B cell (primary cell): ENCODE measurements around the gene ACTN2. TPM values are rescaled to one million over a fixed set of nuclear protein-coding genes. Genes with fewer than 3 reads are reported as not detected.
"Not testable (repeated sequence)": the region's sequence is repeated elsewhere in the genome, so short reads cannot be mapped to it uniquely, and the experiment has no call there.

Experiments
- ATAC-seq: fragments of 200-7000 bp; cut with Tn5 transposase; one replicate; pipeline ENCODE4 v1.10.0; 2021; ENCODE audit warnings: low read depth, mild to moderate bottlenecking, moderate number of reproducible peaks, moderate library complexity
- CTCF ChIA-PET: fragments of 350-600 bp; sonication (Branson Sonifier 250); formaldehyde crosslinking; loops from one replicate; lab custom pipeline; 2021; ENCODE audit warnings: antibody characterized with exemption, inconsistent platforms; lab: Charles Lee
- POLR2A ChIA-PET: fragments of 350-600 bp; sonication (Branson Sonifier 250); formaldehyde crosslinking; loops from one replicate; lab custom pipeline; 2021; ENCODE audit warnings: antibody characterized with exemption; lab: Charles Lee
- DNase-seq: peaks from one replicate; pipeline ENCODE4 v3.0.0; 2013
- H2AFZ ChIP-seq: 2 replicates; pipeline ENCODE4 v1.6.1; 2012; ENCODE audit warnings: mild to moderate bottlenecking, low read depth, low read length; ENCODE audit not compliant: insufficient read depth, poor library complexity, severe bottlenecking
- H3K27ac ChIP-seq, 2 donors: 1 replicate in 1 of 2; 2 replicates in 1 of 2; pipeline ENCODE4 v1.5.1; 2012 to 2013; ENCODE audit warnings: low read length in 2 of 2, mild to moderate bottlenecking in 2 of 2, moderate library complexity in 1 of 2
- H3K27me3 ChIP-seq, 4 experiments: fragments of 200-600 bp in 1 of 4; sonication (generic) in 1 of 4; replicated peaks in 1 of 4; 1 replicate in 2 of 4; 2 replicates in 2 of 4; pipeline versions ENCODE4 v1.6.1 to v1.7.0; 2013 to 2016; ENCODE audit warnings: low read length in 3 of 4, mild to moderate bottlenecking in 2 of 4, mixed read lengths in 1 of 4, moderate library complexity in 1 of 4; ENCODE audit not compliant: insufficient read depth in 4 of 4, control insufficient read depth in 3 of 4; ENCODE audit errors: control extremely low read depth in 1 of 4
- H3K36me3 ChIP-seq, 2 experiments: replicated peaks in 1 of 2; 1 replicate in 1 of 2; 2 replicates in 1 of 2; pipeline versions ENCODE4 v1.6.1 to v1.7.1; 2013; ENCODE audit warnings: low read length in 1 of 2; ENCODE audit not compliant: insufficient read depth in 2 of 2, control insufficient read depth in 1 of 2; ENCODE audit errors: control extremely low read depth in 1 of 2, extremely low read depth in 1 of 2
- H3K4me1 ChIP-seq, 2 donors: fragments of 200-600 bp in 1 of 2; sonication (generic) in 1 of 2; 1 replicate in 1 of 2; 2 replicates in 1 of 2; pipeline versions ENCODE4 v1.5.1 to v1.6.1; 2013 to 2017; ENCODE audit warnings: low read length in 2 of 2; ENCODE audit not compliant: control insufficient read depth in 2 of 2, insufficient read depth in 2 of 2
- H3K4me2 ChIP-seq: replicated peaks from 2 replicates; pipeline ENCODE3; 2012; ENCODE audit warnings: mild to moderate bottlenecking, low read depth, low read length; ENCODE audit not compliant: poor library complexity, severe bottlenecking
- H3K4me3 ChIP-seq, 5 experiments: fragments of 200-600 bp in 1 of 5; sonication (generic) in 1 of 5; 1 replicate in 3 of 5; 2 replicates in 2 of 5; pipeline versions ENCODE4 v1.5.1 to v1.7.0; 2011 to 2016; ENCODE audit warnings: low read length in 4 of 5, mild to moderate bottlenecking in 4 of 5, low read depth in 2 of 5, control low read depth in 1 of 5, moderate library complexity in 1 of 5; ENCODE audit not compliant: insufficient read depth in 1 of 5; ENCODE audit errors: control extremely low read depth in 1 of 5, extremely low read depth in 1 of 5
- H3K79me2 ChIP-seq: fragments of 200-600 bp; sonication (generic); one replicate; pipeline ENCODE4 v1.6.0; 2016; ENCODE audit warnings: low read length; ENCODE audit not compliant: control insufficient read depth, insufficient read depth
- H3K9ac ChIP-seq: fragments of 200-600 bp; sonication (generic); 2 replicates; pipeline ENCODE4 v1.6.1; 2017; ENCODE audit warnings: mild to moderate bottlenecking, low read length, moderate library complexity
- H3K9me3 ChIP-seq, 3 donors: one replicate each; pipeline versions ENCODE4 v1.6.1 to v1.7.1; 2013; ENCODE audit warnings: low read length in 2 of 3; ENCODE audit not compliant: control insufficient read depth in 2 of 3, insufficient read depth in 1 of 3; ENCODE audit errors: control extremely low read depth in 1 of 3
- H4K20me1 ChIP-seq: 2 replicates; pipeline ENCODE4 v1.6.0; 2012; ENCODE audit warnings: mild to moderate bottlenecking, low read length; ENCODE audit not compliant: insufficient read depth, control insufficient read depth, poor library complexity, severe bottlenecking
- H3K27ac Mint-ChIP-seq: one replicate; pipeline ENCODE4 v1.8.0; 2021; ENCODE audit warnings: mixed read lengths
- H3K27me3 Mint-ChIP-seq: one replicate; pipeline ENCODE4 v1.8.0; 2021; ENCODE audit warnings: mixed read lengths
- H3K4me1 Mint-ChIP-seq: one replicate; pipeline ENCODE4 v1.8.0; 2021; ENCODE audit warnings: mixed read lengths
- H3K4me3 Mint-ChIP-seq: one replicate; pipeline ENCODE4 v1.8.0; 2021; ENCODE audit warnings: mixed read lengths
- H3K9me3 Mint-ChIP-seq: one replicate; pipeline ENCODE4 v1.8.0; 2022; ENCODE audit warnings: mixed read lengths; ENCODE audit not compliant: insufficient read depth
- EZH2 ChIP-seq: IDR thresholded peaks from 2 replicates; pipeline ENCODE4 v1.6.1; 2012; ENCODE audit warnings: borderline replicate concordance, low read depth, mild to moderate bottlenecking, moderate library complexity, low read length; ENCODE audit not compliant: insufficient read depth, poor library complexity, severe bottlenecking
- WGBS: methylation state at CpG from one replicate; pipeline ENCODE4 v1.1.5; 2013; ENCODE audit warnings: missing lambda C conversion rate; ENCODE audit not compliant: insufficient coverage; 5-methylcytosine and 5-hydroxymethylcytosine counted together
- intact Hi-C: fragments of 100-400 bp; cut with micrococcal nuclease; formaldehyde crosslinking; loops from one replicate; pipeline ENCODE4 v1.10.0; 2022
- polyA plus RNA-seq: library from polyadenylated mRNA; depleted of rRNA; stranded (reverse); fragments of >200 nt; gene quantifications from 2 replicates; pipeline ENCODE4 v1.2.3, GENCODE V29; 2012
- total RNA-seq, 2 donors: library from RNA; stranded (reverse); fragments of 120-200 nt in 1 of 2; gene quantifications; 1 replicate in 1 of 2; 2 replicates in 1 of 2; pipeline versions ENCODE4 v1.2.3 to v1.2.4, GENCODE V29; 2013 to 2022
- TF ChIP-seq, protein P1 (sequence below): fragments of 200-600 bp; IDR thresholded peaks from one replicate; pipeline ENCODE4 v1.8.0; 2022; ENCODE audit warnings: antibody characterized with exemption, mild to moderate bottlenecking

Gene ACTN2
- total and polyA plus RNA-seq, 2 donors (not counting 1 experiment from before 2014, with no cell fraction given), result 0.30 TPM; not detected in 1

DNA sequence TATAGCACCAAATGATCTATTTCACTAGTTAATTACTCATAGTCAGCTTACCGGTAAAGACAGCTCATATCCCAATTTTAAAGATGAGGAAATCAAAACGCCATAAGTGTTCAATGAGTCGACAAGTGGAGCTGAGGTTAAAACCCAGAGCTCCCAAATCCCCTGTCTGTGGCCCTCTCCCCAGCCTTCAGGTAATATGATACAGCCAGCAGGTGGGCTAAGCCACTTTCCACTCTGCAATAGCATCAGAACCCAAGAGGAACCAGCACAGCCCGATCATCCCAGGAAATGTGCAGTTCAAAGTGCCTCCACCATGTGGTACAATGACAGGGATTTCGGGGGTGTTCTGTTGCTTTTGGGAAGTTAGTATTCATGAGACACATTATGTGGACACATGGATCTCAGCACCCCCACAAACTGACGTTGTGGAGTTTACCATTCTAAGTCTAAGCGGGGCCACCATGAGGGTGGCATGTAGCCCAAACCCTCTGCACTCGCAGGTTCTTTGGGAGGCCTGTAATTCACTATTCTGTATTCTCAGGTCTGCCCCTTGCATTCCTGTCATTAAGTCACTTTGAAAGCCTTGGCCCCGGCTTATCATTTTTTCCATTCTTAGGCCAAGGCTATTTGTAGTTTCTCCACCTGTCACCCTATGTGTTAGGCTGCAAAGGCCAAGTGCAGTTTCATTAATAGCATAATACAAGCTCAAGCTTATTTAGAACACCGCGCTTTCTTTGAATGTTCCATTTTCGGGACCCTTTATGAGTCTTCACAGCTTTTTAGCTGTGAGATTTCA, 26.3 kb upstream of the ACTN2 start:
- DNase-seq (no peak), ATAC-seq (no peak)
- TF ChIP-seq EZH2, result no peak
- TF ChIP-seq, protein P1, sequence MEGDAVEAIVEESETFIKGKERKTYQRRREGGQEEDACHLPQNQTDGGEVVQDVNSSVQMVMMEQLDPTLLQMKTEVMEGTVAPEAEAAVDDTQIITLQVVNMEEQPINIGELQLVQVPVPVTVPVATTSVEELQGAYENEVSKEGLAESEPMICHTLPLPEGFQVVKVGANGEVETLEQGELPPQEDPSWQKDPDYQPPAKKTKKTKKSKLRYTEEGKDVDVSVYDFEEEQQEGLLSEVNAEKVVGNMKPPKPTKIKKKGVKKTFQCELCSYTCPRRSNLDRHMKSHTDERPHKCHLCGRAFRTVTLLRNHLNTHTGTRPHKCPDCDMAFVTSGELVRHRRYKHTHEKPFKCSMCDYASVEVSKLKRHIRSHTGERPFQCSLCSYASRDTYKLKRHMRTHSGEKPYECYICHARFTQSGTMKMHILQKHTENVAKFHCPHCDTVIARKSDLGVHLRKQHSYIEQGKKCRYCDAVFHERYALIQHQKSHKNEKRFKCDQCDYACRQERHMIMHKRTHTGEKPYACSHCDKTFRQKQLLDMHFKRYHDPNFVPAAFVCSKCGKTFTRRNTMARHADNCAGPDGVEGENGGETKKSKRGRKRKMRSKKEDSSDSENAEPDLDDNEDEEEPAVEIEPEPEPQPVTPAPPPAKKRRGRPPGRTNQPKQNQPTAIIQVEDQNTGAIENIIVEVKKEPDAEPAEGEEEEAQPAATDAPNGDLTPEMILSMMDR, result no peak
- Histone ChIP-seq H3K9me3 (no peaks in the 10 kb centered on the region), H4K20me1 (no peaks in the 10 kb centered on the region), H3K4me2 (no peak overlapping the region), H3K27ac (no peak overlapping the region), H3K36me3 (no peaks in the 10 kb centered on the region), H2AFZ (no peak overlapping the region), H3K4me3 (no peak overlapping the region), H3K27me3 (peaks cover 0 to 2% (median 0%) of the 10 kb centered on the region in 4 experiments), H3K79me2 (no peaks in the 10 kb centered on the region), H3K9ac (no peak overlapping the region), H3K4me1 (no peaks in the 10 kb centered on the region)
- CTCF ChIA-PET, result no interaction called here
- no peak overlapping the region for H3K4me3 Mint-ChIP-seq
- H3K9me3 Mint-ChIP-seq, result no peaks in the 10 kb centered on the region
- WGBS, result 89% methylated on average over 7 of the region's 12 CpGs
- intact Hi-C loops, result no loop called here
- H3K27ac Mint-ChIP-seq, result no peak overlapping the region
- H3K4me1 Mint-ChIP-seq, result peaks cover 7% of the 10 kb centered on the region
- peaks cover 11% of the 10 kb centered on the region for H3K27me3 Mint-ChIP-seq
- POLR2A ChIA-PET, result no interaction called here

DNA sequence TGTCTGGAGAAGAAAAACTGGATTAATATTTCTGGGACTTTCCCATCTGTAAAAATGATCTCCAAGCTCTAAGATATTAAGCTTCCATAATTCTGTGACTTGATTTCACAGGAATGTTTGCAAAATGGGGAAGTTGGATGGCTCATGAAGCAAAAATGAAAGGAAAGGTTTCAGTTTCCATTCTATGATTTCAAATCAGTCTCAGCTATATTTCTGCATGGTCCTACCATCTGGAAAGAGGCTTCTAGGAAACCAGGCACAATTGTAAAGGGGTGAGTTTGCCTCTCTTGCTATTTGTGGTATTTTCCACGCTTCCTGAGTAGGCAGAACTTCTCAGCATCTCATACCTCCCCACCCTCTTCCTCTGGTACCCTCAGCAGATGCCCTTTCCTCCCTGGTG, 22.4 kb upstream of the ACTN2 start:
- H3K9ac ChIP-seq, result no peak overlapping the region
- no peak overlapping the region for H3K27ac ChIP-seq
- H3K4me1 ChIP-seq, result no peaks in the 10 kb centered on the region
- no peak overlapping the region for H3K4me2 ChIP-seq
- no CpG with 5 or more reads among the region's 1 CpG for WGBS
- H3K79me2 ChIP-seq, result no peaks in the 10 kb centered on the region
- Mint-ChIP-seq H3K4me3 (no peak overlapping the region), H3K27ac (no peak overlapping the region), H3K27me3 (peaks cover 6% of the 10 kb centered on the region), H3K9me3 (no peaks in the 10 kb centered on the region), H3K4me1 (peaks cover 7% of the 10 kb centered on the region)
- no peak overlapping the region for H3K4me3 ChIP-seq
- H3K36me3 ChIP-seq, result no peaks in the 10 kb centered on the region
- H2AFZ ChIP-seq, result no peak overlapping the region
- CTCF ChIA-PET, result no interaction called here
- POLR2A ChIA-PET, result no interaction called here
- TF ChIP-seq, protein P1, result no peak
- intact Hi-C loops, result no loop called here
- no peaks in the 10 kb centered on the region for H4K20me1 ChIP-seq
- ATAC-seq (no peak), DNase-seq (no peak)
- no peaks in the 10 kb centered on the region for H3K9me3 ChIP-seq
- H3K27me3 ChIP-seq, result no peaks in the 10 kb centered on the region

DNA sequence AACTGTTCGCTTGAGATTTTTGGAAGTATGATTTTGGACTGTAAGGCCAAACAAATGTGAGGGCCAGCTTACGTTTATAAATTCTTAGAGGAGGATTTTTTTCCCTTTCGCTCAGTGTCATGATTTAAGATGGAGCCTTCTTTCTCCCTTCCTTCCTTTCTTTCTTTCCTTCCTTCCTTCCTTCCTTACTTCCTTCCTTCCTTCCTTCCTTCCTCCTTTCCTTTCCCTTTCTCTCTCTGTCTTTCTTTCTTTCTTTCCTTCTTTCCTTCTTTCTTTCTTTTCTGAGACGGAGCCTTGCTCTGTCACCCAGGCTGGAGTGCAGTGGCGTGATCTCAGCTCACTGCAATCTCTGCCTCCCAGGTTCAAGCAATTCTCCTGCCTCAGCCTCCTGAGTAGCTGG, 17.4 kb upstream of the ACTN2 start:
- H3K9me3 ChIP-seq, H3K4me1 ChIP-seq, intact Hi-C loops, H3K27ac ChIP-seq, CTCF ChIA-PET, H3K4me1 Mint-ChIP-seq, DNase-seq, H3K4me2 ChIP-seq, H3K9me3 Mint-ChIP-seq, H3K9ac ChIP-seq, H4K20me1 ChIP-seq, H3K4me3 ChIP-seq, POLR2A ChIA-PET, H3K36me3 ChIP-seq, H3K27ac Mint-ChIP-seq, H2AFZ ChIP-seq, H3K4me3 Mint-ChIP-seq, ATAC-seq, H3K79me2 ChIP-seq: not testable (repeated sequence)
- peaks cover 0 to 14% (median 0%) of the 10 kb centered on the region in 4 experiments for H3K27me3 ChIP-seq
- WGBS, result 90% methylated on average over 2 of the region's 5 CpGs
- H3K27me3 Mint-ChIP-seq, result peaks cover 34% of the 10 kb centered on the region
